GM23248 (cell line): ENCODE data around the gene INTS2. TPM values are rescaled to one million over a fixed set of nuclear protein-coding genes. Genes with fewer than 3 reads are reported as not detected.

Experiments used
- DNase-seq: peaks from one replicate; pipeline ENCODE4 v3.0.0-alpha.2; 2015
- H2AFZ ChIP-seq: fragments of 200-600 bp; sonication (generic); 2 replicates; pipeline ENCODE4 v1.6.1; 2016; ENCODE audit warnings: antibody characterized with exemption
- H3F3A ChIP-seq: fragments of 200-600 bp; sonication (generic); 2 replicates; pipeline ENCODE4 v1.6.1; 2016; ENCODE audit warnings: mild to moderate bottlenecking, antibody characterized with exemption, mixed run types; ENCODE audit not compliant: insufficient read depth
- H3K27ac ChIP-seq: fragments of 200-600 bp; sonication (generic); 2 replicates; pipeline ENCODE4 v1.5.1; 2016; ENCODE audit warnings: mild to moderate bottlenecking
- H3K27me3 ChIP-seq: fragments of 200-600 bp; sonication (generic); replicated peaks from 2 replicates; pipeline ENCODE4 v1.6.1; 2016; ENCODE audit warnings: mild to moderate bottlenecking; ENCODE audit not compliant: insufficient read depth
- H3K36me3 ChIP-seq: fragments of 200-600 bp; sonication (generic); 2 replicates; pipeline ENCODE4 v1.6.1; 2016; ENCODE audit warnings: low read depth, mild to moderate bottlenecking
- H3K4me1 ChIP-seq: fragments of 200-600 bp; sonication (generic); 2 replicates; pipeline ENCODE4 v1.6.1; 2016; ENCODE audit warnings: mild to moderate bottlenecking; ENCODE audit not compliant: insufficient read depth
- H3K4me2 ChIP-seq: fragments of 200-600 bp; sonication (generic); one replicate; pipeline ENCODE4 v1.6.1; 2016; ENCODE audit warnings: mild to moderate bottlenecking; ENCODE audit not compliant: unreplicated experiment
- H3K4me3 ChIP-seq: fragments of 200-600 bp; sonication (generic); 2 replicates; pipeline ENCODE4 v1.5.1; 2016; ENCODE audit warnings: mild to moderate bottlenecking
- H3K79me2 ChIP-seq: fragments of 200-600 bp; sonication (generic); 2 replicates; pipeline ENCODE4 v1.6.1; 2016; ENCODE audit warnings: mild to moderate bottlenecking; ENCODE audit not compliant: insufficient read depth
- H3K9ac ChIP-seq: fragments of 200-600 bp; sonication (generic); 2 replicates; pipeline ENCODE4 v1.6.1; 2016; ENCODE audit warnings: mild to moderate bottlenecking
- H3K9me2 ChIP-seq: fragments of 200-600 bp; sonication (generic); 2 replicates; pipeline ENCODE4 v1.6.1; 2016; ENCODE audit warnings: mixed run types, mild to moderate bottlenecking, moderate library complexity; ENCODE audit not compliant: insufficient read depth
- H3K9me3 ChIP-seq: fragments of 200-600 bp; sonication (generic); one replicate; pipeline ENCODE4 v1.6.1; 2017; ENCODE audit warnings: low read depth
- H4K20me1 ChIP-seq: fragments of 200-600 bp; sonication (generic); 2 replicates; pipeline ENCODE4 v1.6.0; 2016; ENCODE audit not compliant: insufficient read depth
- EZH2 ChIP-seq: fragments of 200-600 bp; sonication (generic); IDR thresholded peaks from 2 replicates; pipeline ENCODE4 v1.6.1; 2018; ENCODE audit warnings: antibody characterized with exemption, mild to moderate bottlenecking; ENCODE audit not compliant: insufficient read depth, poor library complexity, severe bottlenecking
- EZH2phosphoT487 ChIP-seq: fragments of 200-600 bp; sonication (generic); IDR thresholded peaks from 2 replicates; pipeline ENCODE4 v1.6.1; 2018; ENCODE audit warnings: antibody characterized with exemption, moderate library complexity, mild to moderate bottlenecking, low read depth; ENCODE audit not compliant: insufficient read depth
- WGBS, 2 experiments: methylation state at CpG; one replicate each; pipeline ENCODE4 v1.1.6; 2015 to 2017; ENCODE audit warnings: low lambda C conversion rate in 2 of 2, low coverage in 1 of 2; ENCODE audit errors: missing lambda C conversion rate in 2 of 2; 5-methylcytosine and 5-hydroxymethylcytosine counted together
- in situ Hi-C: fragments of 300-500 bp; cut with MboI; formaldehyde crosslinking; loops from 2 replicates; pipeline ENCODE4 v1.15.0; 2020
- polyA plus RNA-seq: library from polyadenylated mRNA; unstranded; fragments of >200 nt; fragmentation: Nextera tagmentation; extraction: Ambion mirVana; gene quantifications from 2 replicates; pipeline ENCODE4 v1.2.1, GENCODE V29; 2016
- total RNA-seq: library from RNA; depleted of rRNA; stranded (reverse); fragments of >200 nt; shearing (Covaris generic); gene quantifications from 2 replicates; pipeline ENCODE4 v1.2.3, GENCODE V29; 2014

INTS2 gene
- total and polyA plus RNA-seq, 2 experiments from 2014 or later, result 3.2 to 7.8 TPM

DNA sequence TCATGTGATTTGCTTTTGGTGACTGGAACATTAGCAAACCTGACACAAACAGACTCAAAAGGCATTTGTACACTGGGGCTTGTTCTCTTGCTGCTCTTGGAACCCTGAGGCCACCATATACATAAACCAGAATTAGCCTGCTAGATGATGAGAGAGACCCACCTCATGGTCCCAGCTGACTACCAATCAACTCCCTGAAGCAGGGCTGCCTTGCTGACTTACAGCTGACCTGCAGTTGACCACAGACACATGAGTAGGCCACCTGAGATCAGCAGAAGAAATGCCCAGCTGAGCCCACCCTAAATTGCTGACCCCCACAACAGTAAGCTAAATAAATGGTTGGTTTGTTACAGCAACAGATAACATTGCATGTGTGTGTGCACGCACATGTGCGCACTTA lies 93.2 kb downstream of the INTS2 start:
- WGBS, 2 experiments, result 97 to 100% methylated on average over 2 of the region's 2 CpGs
- Histone ChIP-seq H4K20me1 (no peaks in the 10 kb centered on the region), H3K4me2 (no peak overlapping the region), H3K27me3 (no peaks in the 10 kb centered on the region), H3K9me3 (no peaks in the 10 kb centered on the region), H3F3A (no peaks in the 10 kb centered on the region), H3K27ac (no peak overlapping the region), H3K4me1 (peaks cover 16% of the 10 kb centered on the region; the same call in 1 of the 2 replicates), H3K36me3 (no peaks in the 10 kb centered on the region), H3K4me3 (no peak overlapping the region), H3K79me2 (no peaks in the 10 kb centered on the region), H3K9ac (no peak overlapping the region), H2AFZ (no peak overlapping the region), H3K9me2 (no peaks in the 10 kb centered on the region)
- TF ChIP-seq EZH2phosphoT487 (no peak), EZH2 (no peak)
- DNase-seq, result no peak
- in situ Hi-C loops, result loop anchor here (25.0 kb wide), 1 partner anchor 397 kb away; no protein-coding TSS in a partner anchor

- peak; percentile 77 for DNase-seq
- in situ Hi-C loops, result loop anchor here (25.0 kb wide), 1 partner anchor 396 kb away; no protein-coding TSS in a partner anchor
- Histone ChIP-seq H3K9me2 (no peaks in the 10 kb centered on the region), H3K79me2 (no peaks in the 10 kb centered on the region), H3K4me1 (peaks cover 16% of the 10 kb centered on the region; the same call in 1 of the 2 replicates), H2AFZ (no peak overlapping the region), H3K4me2 (peak overlapping the region; percentile 8), H3K36me3 (no peaks in the 10 kb centered on the region), H4K20me1 (no peaks in the 10 kb centered on the region), H3K9me3 (no peaks in the 10 kb centered on the region), H3F3A (no peaks in the 10 kb centered on the region), H3K27me3 (no peaks in the 10 kb centered on the region), H3K27ac (no peak overlapping the region), H3K9ac (no peak overlapping the region), H3K4me3 (no peak overlapping the region)
- 80 to 84% methylated on average over 7 of the region's 7 CpGs for WGBS, 2 experiments
- TF ChIP-seq EZH2phosphoT487 (no peak), EZH2 (no peak)
These were observed 94.1 kb downstream of the INTS2 start for GRCh38 chr17:61833536-61834193.

DNA sequence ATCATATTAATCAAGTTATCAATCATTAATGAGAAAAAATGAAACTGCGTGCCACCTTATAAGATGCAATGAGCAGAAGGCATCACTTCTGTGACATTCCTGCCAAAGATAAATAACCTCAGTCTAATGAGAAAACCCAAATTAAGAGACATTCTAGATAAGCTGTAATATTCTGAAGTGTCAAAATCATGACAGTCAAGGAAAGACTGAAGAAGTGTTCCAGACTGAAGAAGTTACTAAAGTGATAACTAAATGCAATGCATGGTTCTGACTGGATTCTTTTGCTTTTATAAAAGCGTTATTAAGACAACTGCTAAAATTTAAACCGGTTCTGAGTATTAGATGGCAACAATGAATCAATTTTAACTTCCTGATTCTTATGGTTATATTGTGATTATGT lies 95.3 kb downstream of the INTS2 start:
- H3K9me2 ChIP-seq, result no peaks in the 10 kb centered on the region
- peaks cover 16% of the 10 kb centered on the region; the same call in 1 of the 2 replicates for H3K4me1 ChIP-seq
- no peak overlapping the region for H2AFZ ChIP-seq
- H3K4me3 ChIP-seq, result no peak overlapping the region
- in situ Hi-C loops, result loop anchor here (25.0 kb wide), 1 partner anchor 395 kb away; no protein-coding TSS in a partner anchor
- H3K9ac ChIP-seq, result no peak overlapping the region
- DNase-seq, result no peak
- no peaks in the 10 kb centered on the region for H3F3A ChIP-seq
- no peaks in the 10 kb centered on the region for H4K20me1 ChIP-seq
- no peaks in the 10 kb centered on the region for H3K9me3 ChIP-seq
- H3K27ac ChIP-seq, result no peak overlapping the region
- WGBS, 2 experiments, result 97 to 100% methylated on average over 3 of the region's 3 CpGs
- no peaks in the 10 kb centered on the region for H3K79me2 ChIP-seq
- TF ChIP-seq EZH2phosphoT487, result no peak
- no peak for TF ChIP-seq EZH2
- no peak overlapping the region for H3K4me2 ChIP-seq
- H3K36me3 ChIP-seq, result no peaks in the 10 kb centered on the region; the same call in 1 of the 2 replicates
- no peaks in the 10 kb centered on the region for H3K27me3 ChIP-seq

DNA sequence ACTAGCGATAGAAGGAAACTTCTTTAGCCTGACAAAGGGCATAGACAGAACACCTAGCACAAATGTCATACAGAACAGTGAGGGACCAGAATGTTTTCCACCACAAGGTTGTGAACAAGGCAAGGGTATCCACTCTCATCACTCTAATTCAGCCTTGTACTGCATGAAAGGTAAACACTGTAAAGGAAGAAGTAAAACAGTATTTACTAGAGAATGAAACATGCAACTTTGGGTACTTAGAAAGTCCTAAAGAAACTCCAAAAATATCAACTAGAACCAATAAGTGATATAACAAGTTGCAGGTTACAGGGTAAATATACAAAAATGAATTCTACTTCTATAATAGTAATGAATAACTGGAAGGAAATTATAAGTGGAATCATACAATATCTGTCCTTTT lies 96.7 kb downstream of the INTS2 start:
- Histone ChIP-seq H3K79me2 (no peaks in the 10 kb centered on the region), H4K20me1 (no peaks in the 10 kb centered on the region), H3K4me1 (peaks cover 12% of the 10 kb centered on the region; the same call in 1 of the 2 replicates), H3K36me3 (no peaks in the 10 kb centered on the region; the same call in 1 of the 2 replicates), H3K4me2 (no peak overlapping the region), H3F3A (no peaks in the 10 kb centered on the region), H3K4me3 (no peak overlapping the region), H2AFZ (no peak overlapping the region), H3K9me3 (no peaks in the 10 kb centered on the region), H3K27me3 (no peaks in the 10 kb centered on the region), H3K9me2 (no peaks in the 10 kb centered on the region), H3K27ac (no peak overlapping the region), H3K9ac (no peak overlapping the region)
- in situ Hi-C loops, result loop anchor here (25.0 kb wide), 1 partner anchor 394 kb away; no protein-coding TSS in a partner anchor
- 97 to 100% methylated on average over 1 of the region's 1 CpG for WGBS, 2 experiments
- no peak for DNase-seq
- TF ChIP-seq EZH2, result no peak
- TF ChIP-seq EZH2phosphoT487, result no peak
